Body of pancreas (tissue), 4 donors: Measurements from ENCODE around the gene TMEM38A.

Experiments used
- CTCF ChIP-seq, 7 experiments: fragments of 450-650 bp in 4 of 7; fragments of 200-600 bp in 3 of 7; sonication (generic) in 3 of 7; IDR thresholded peaks; one replicate each; pipeline ENCODE4 v1.5.1; 2016 to 2019; ENCODE audit warnings: antibody characterized with exemption in 7 of 7
- POLR2A ChIP-seq, 3 donors: fragments of 450-650 bp; IDR thresholded peaks; one replicate each; pipeline ENCODE4 v1.6.1; 2016; ENCODE audit warnings: antibody characterized with exemption in 3 of 3, mild to moderate bottlenecking in 2 of 3

GRCh38 chr19:16625163-16625958, 35.6 kb upstream of the TMEM38A start:
- no peak for TF ChIP-seq CTCF (IDR thresholded peaks at IDR 0.05)
- TF ChIP-seq POLR2A (IDR thresholded peaks at IDR 0.05), result no peak
